Ramos (cell line): ENCODE results near the gene FAM180B.

Experiments
- in situ Hi-C: fragments of 300-500 bp; cut with MboI; formaldehyde crosslinking; loops from one replicate; pipeline ENCODE4 v1.14.3; 2022; ENCODE audit warnings: low sequenced_read_pairs; ENCODE audit not compliant: unreplicated experiment

The FAM180B gene

DNA sequence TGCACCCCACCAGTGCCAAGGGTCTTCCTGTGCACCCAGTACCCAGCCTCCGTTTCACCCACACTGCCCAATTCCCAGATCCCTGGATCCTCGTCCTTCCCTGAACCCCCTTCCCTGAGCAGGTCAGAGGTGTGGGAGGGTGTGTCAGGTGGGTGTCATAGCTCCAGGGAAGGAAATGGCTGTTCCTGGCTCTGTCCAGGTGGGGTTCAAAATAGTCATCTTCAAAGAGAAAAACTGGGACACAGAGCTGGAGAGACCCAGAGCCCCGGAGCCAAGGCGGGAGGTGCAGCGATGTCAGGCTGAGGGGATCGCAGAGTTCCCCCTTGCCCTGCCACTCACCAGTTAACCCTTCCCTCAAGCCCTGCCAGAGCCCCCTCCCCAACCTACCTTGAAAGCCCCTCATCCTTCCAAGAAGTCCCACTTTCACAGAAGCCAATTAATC lies 7.0 kb downstream of the FAM180B start:
- in situ Hi-C loops = no loop called here

DNA sequence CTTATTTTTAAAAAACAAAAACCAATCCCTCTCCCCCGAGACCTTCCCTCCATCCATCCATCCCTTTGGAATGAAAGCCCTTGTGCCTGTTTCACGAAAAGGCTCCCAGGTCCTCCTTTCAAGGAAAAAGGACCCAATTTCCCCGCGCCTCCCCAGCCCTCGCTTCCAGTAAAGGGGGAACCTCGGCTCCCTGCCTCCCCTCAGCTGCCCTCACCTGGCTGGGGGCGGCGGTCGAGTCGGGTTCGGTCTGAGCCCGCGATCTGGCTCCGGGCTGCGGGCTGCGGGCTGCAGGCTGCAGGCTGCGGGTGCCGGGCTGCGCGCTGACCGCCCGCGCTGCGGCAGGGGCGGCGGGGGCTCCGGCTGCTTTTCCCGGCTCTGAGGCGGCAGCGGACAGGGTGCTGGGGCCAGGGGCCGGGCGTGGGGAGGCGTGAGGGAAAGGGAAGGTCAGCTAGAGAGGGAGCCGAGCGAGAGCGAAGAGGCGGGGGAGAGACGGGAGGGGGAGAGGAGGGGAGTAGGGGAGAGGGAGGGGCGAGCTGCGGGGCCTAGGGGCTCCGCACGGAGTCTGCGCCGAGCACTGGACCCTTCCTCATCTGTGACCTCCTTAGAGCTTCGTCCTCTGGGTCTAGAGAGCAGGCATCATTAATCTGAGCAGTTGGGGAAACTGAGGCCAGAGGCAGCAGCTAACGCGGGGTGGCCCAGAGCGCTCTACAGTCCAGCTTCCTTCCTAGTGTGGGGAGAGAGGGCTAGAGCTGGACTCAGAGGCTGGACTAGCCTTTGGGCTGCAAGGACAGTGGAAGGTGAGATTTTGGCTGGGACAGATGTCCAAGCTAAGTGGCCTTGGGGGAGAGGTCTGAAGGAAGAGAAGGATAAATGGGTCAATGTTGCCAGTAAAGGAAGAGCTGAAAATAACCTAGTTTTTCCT lies 7.7 kb downstream of the FAM180B start, which contains the start of gene C1QTNF4:
Gene C1QTNF4, minus strand, starts transcription at position 478 of the 922 bp plus-strand sequence. CDS start 3,601 bp downstream, outside the sequence.
- in situ Hi-C loops = no loop called here

DNA sequence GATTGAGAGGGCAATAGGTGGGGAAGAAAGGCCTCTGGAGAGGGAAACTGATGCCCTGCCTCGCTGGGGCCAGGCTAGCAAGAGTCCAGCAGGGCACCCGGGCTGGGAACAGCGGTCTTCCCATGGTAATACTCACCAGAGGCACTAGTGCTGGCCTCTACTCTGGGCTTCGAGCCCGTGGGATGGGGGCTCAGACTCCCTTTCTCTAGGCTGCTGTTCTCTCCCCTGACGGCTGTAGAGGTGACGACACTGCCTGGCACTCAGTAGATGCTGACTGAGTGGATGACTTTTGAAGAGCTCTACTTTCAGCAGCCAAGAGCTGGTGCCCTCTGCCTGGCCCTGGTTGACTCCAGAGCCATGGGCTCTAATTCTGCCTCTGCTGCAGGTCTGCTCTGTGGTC lies 8.6 kb downstream of the FAM180B start:
- in situ Hi-C loops = no loop called here

DNA sequence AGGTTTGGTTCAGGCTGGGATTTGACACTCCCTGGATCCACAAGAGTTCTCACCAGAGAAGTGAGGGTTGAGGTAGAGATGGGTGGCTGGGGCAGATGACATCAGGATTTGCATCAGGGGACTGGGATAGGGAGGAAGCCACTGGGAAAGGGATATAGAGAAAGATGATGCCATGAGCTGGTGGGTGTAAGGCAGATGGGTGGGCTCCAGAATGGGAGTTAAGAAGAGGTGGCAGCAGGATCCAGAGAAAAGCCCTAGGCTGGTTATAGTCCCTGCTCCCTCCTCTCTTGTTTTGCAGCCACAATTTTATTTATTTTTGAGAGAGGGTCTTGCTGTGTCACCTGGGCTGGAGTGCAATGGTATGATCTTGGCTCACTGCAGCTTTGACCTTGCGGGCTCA lies 9.5 kb downstream of the FAM180B start:
- in situ Hi-C loops = no loop called here

DNA sequence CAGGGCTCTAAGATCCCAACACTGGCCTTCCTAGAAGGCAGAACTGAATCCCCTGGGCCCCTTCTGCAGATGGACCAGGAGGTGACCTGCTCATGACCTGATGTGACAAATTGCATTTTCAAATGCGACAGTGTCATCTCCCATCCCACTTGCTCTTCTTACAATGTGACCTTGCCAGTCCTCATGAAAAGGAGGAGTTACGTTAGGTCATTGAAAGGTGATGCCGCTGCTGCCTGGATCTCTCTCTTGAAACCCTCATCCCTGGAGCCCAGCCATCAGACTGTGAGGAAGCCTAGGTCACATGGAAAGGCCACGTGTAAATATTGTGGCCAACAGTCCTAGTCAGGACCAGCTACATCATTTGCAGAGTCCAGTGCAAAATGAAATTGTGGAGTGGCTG lies 13.4 kb downstream of the FAM180B start:
- in situ Hi-C loops = no loop called here

DNA sequence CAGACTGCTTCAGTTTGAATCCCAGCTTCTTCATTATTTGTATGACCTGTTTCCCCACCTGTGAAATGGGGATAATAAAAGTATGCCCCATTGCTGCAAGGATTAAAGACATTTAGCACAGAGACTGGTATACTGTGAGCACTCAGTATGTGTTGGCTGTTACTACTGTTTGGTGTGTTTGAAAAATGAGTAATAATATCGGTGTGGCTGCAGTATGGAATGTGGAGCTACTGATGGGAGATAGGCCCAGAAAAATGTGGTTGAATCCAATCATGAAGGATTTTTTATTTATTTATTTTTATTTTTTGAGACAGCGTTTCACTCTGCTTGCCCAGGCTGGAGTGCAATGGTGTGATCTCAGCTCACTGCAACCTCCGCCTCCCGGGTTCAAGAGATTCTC lies 16.8 kb downstream of the FAM180B start:
- in situ Hi-C loops = no loop called here

DNA sequence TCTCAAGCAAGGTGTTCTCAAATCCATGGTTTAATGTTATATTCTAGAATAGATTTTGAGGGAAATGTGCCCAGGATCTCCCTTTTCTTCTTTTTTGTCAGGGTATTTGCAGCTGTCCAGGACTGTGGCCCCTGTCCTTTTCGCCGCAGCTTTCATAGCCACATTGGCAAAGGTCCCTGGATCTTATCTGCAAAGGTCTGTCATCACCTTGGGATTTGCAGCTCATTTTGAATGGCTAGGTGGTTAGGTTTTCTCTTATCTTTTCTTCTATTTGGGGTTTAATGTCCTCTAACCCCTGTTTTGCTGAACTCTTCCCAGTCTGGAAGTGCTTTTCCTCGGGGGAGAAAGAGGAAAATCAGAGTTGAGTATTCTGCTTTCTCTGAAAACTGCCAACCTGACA lies 19.4 kb downstream of the FAM180B start:
- in situ Hi-C loops = no loop called here

DNA sequence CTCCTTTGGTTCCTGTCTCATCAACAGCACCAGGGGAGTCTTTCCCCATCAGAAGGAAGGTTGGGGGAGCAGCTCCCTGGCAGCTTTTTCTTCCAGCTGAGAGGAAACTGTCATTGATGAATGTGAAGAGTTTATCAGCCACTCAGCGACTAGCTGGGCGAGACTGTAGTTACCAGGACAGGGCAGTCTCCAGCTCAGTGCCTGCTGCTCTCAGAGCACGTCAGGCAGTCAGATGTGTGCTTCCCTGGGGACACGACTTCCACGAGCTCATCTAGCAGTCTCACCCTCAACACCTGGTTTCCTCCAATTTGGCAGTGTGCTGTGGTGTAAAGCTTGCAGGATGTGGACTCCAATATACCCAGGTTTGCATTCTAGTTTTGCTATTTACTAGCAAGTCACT lies 20.3 kb downstream of the FAM180B start:
- in situ Hi-C loops = no loop called here

DNA sequence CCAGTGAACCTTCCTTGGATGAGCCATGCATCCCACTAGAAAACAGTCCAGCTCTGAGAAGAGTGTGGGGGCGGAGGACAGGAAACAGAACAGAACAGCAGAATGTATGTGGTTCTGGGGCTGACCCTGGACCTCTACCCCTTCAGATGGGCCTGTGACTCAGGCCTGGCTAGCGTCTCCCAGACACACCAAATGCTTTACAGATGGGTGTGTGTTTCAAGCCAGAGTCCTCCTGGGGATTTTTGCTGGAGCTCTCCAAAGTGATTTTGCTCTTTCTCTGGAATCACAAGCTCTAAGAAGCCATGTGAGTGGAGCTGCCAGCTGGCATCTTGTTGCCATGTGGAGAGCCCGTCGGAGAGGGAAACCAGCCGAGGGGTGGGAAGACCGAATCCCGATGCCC lies 20.9 kb downstream of the FAM180B start:
- in situ Hi-C loops = no loop called here

DNA sequence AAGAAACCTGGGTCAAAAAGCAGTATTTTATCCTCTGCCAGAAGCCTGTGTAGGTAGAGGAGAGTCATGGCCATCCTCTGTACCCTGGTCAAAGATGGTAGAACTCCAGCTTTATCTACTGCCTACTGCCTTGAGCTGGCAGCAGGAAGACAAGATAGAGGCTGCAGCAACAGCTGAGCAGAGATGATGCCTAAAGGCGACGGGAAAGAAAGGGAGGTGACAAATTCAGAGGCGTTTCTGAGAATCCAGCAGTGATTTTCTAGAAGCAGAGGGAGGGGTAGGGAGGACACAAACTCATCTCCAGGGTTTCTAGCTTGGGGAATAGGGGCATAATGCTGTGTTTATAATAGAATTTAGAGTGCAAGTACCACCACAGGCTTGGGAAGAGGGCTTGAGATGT lies 23.2 kb downstream of the FAM180B start:
- in situ Hi-C loops = no loop called here

DNA sequence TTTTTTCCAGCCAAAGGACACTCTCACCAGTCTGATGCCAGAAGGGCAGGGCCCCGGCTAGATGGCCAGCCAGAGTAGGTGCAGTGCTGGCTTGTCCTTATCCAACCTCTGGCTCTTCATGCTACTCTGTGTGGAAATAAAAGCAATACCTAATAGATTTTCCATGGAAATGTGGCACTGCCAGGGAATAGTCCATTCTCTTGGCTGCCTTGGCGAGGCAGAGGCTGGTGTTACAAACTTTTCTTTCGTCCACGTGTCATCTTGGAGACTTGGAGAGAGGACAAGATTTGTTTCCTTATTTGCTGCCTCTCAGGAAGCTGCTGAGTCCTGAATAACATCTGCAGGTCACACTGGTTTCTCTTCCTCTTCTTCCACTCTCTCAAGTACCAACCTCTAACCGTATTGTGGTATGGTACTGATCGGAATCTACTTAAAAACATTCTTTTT lies 24.9 kb downstream of the FAM180B start:
- in situ Hi-C loops = no loop called here

DNA sequence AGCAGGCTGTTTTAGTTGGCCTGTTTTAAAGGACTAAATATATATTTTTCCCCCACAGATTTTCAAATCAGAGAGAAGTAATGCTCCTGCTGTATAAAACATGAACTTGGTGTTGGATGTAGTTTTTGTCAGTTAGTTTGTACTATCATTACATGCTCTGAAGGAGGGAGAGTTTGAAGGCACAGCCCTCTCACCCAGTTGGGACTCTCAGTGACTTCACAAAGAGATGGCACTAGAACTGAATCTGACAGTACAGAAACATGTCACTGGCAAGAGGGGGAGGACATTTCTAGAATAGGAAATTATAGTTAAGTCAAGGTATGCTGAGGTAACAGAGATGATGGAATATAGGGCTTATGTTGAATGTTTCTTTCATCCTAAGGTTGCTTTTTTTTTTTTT lies 28.8 kb downstream of the FAM180B start:
- in situ Hi-C loops = no loop called here

DNA sequence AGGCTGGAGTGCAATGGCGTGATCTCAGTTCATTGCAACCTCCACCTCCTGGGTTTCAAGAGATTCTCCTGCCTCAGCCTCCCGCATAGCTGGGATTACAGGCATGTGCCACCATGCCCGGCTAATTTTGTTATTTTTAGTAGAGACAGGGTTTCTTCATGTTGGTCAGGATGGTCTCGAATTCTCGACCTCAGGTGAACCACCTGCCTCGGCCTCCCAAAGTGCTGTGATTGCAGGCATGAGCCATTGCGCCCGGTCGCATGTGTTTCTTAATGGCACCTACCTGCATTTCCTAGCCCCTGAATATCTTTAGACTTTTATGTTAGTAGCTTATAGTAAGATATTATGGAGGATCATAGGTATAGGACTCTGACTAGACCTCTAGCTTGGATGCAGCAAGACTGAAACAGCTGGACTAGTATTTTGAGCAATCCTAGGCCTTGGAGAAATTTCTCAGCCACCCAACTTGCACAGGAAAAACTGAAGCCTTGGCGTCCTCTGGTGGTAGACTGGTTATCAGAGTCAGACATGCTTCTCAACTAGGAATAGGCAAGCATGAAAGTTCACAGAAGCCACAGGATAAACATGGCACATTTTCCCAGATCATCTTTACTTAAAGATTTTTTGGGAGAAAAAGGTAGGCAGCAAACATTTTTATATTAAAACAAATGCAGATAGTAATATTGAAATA lies 30.4 kb downstream of the FAM180B start:
- in situ Hi-C loops = no loop called here

DNA sequence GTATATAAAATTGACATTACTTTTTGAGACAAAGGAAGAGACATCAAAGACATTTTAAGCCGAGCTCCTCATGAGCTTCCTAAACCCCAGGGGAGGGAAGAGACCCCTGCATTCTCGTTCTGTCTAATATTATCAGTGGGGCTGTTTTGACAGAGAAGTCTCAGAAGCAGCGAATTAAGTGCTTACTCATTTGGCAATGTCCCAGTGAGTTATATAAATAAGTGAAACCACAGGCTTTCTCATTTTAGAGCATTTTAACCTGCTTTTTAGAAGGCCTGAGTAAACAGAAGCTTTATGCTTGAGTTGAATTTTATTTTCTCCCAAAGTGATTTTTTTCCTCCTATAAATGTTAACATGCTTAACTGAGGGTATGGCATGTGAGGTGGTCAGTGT lies 30.9 kb downstream of the FAM180B start:
- in situ Hi-C loops = no loop called here

DNA sequence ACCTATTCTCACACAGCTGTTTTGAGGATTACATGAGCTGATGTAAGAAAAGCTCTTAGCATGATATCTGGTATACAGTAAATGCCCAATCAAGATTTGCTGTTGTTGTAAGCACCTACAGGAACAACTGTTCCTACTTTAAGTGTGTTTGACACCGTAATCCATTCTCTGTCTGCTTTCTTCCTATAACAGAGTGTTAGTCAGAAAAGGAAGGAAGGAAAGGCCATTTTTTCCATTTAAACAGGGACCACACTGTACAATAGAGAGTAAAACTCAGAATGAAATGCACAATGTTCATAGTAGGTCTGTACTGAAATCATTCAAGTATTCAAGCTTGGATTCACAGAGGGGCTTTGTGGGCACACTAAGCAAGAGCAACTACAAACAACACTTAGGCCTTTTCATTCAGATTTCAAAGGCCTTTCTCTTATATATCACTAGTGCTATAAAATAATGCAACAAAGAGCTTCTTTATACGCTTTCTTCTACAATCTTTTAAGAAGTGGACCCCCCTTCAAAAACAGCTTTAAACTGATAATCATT lies 34.4 kb downstream of the FAM180B start:
- in situ Hi-C loops = no loop called here

DNA sequence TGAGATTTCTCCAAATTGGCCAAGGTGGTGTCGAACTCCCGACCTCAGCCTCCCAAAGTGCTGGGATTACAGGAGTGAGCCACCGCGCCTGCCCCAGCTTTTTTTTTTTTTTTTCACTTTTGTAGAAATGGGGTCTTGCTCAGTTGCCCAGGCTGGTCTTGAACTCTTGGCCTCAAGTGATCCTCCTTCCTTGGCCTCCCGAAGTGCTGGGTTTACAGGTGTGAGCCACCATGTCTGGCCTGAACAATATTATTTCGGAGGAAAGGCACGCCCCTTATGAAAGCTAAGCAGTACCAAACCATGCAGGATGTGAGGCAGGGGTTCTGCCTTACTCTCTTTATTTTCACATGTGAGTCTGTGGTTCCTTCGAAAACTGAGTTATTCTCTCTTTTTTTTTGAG lies 39.8 kb downstream of the FAM180B start:
- in situ Hi-C loops = loop anchor here (25.0 kb wide), 1 partner anchor 111 kb away; no protein-coding TSS in a partner anchor

DNA sequence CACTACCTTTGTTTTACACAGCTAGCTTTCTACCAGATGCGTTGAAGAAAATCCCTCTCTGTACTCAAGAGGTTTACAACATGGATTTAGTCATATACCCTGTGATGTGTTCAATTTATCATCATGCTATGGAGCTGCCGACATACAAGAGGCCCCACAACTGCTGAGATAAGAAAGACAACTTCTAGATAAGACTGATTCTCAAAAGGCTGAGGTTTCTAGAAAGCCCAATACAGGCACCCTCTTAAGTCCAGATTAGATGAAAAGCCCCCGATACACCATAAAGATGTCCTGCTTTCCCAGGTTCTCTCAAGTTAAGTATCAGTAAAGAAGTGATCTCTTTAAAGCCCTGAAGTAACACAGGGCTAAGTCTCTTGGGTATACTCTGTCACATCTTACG lies 41.5 kb downstream of the FAM180B start:
- in situ Hi-C loops = loop anchor here (25.0 kb wide), 1 partner anchor 109 kb away; no protein-coding TSS in a partner anchor

DNA sequence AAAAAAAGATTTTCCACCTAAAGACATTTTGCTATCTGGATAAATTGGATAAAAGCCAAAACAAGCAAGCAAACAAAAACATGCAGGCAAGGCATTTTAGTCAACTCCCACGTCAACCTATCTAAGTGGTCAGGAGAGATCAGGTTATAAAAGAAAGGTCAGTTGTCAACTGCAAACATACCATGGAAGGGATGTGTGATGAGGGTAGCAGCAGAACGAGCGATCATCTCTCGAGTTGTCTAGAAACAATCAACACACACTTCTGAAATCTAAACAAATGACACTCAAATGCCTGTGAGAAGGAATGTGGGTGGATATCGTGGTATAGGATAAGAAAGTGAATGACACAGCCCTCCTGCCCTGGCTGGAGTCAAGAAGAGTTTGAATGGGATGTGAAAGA lies 45.0 kb downstream of the FAM180B start:
- in situ Hi-C loops = loop anchor here (25.0 kb wide), 1 partner anchor 106 kb away; no protein-coding TSS in a partner anchor

DNA sequence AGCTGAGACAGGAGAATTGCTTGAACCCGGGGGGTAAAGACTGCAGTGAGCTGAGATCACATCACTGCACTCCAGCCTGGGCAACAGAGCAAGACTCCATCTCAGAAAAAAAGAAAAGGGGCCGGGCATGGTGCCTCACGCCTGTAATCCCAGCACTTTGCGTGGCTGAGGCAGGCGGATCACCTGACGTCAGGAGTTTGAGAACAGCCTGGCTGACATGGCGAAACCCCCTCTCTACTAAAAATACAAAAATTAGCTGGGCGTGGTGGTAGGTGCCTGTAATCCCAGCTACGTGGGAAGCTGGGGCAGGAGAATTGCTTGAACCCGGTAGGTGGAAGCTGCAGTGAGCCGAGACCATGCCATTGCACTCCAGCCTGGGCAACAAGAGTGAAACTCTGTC lies 49.9 kb downstream of the FAM180B start:
- in situ Hi-C loops = loop anchor here (25.0 kb wide), 1 partner anchor 101 kb away; no protein-coding TSS in a partner anchor
